HCT116 (cell line): Measurements from ENCODE around the gene ZP3. TPM values are rescaled to one million over a fixed set of nuclear protein-coding genes. Genes with fewer than 3 reads are reported as not detected.

Source experiments
- ATAC-seq: fragments of 200-7000 bp; cut with Tn5 transposase; 2 replicates; pipeline ENCODE4 v1.9.1; 2020; ENCODE audit warnings: mild to moderate bottlenecking, moderate library complexity
- BruUV-seq: library from RNA; stranded (reverse); fragments of 400-500 nt; replicated peaks from 2 replicates; lab custom pipeline; 2021; lab: Mats Ljungman, UMichigan
- CTCF ChIA-PET: fragments of 300-600 bp; sonication (Branson Sonifier 250); formaldehyde crosslinking; loops from one replicate; lab custom pipeline; 2021; ENCODE audit warnings: antibody characterized with exemption; lab: Charles Lee
- POLR2A ChIA-PET: fragments of 300-600, 350-600 bp; sonication (Branson Sonifier 250); formaldehyde crosslinking; loops from one replicate; lab custom pipeline; 2021; ENCODE audit warnings: antibody characterized with exemption; lab: Charles Lee
- RAD21 ChIA-PET, 2 experiments: fragments of 300-600 bp; sonication (Branson Sonifier 250); formaldehyde crosslinking; loops; one replicate each; lab custom pipeline; 2023; ENCODE audit warnings: low total read pairs in 2 of 2; ENCODE audit not compliant: uncharacterized antibody in 2 of 2, unreplicated experiment in 2 of 2, low non-redundant PET in 1 of 2; lab: Charles Lee
- DNase-seq: peaks from one replicate; pipeline ENCODE4 v3.0.0-alpha.2; 2010; ENCODE audit warnings: low read depth, low spot score
- H2AFZ ChIP-seq: fragments of 200-600 bp; shearing (Covaris generic), sonication (generic); 2 replicates; pipeline ENCODE4 v1.6.1; 2017; ENCODE audit warnings: low read depth, mixed run types, mixed read lengths, antibody characterized with exemption, low read length; ENCODE audit not compliant: poor library complexity, severe bottlenecking
- H3K27ac ChIP-seq: 2 replicates; pipeline ENCODE4 v1.5.1; 2012; ENCODE audit warnings: low read depth, low read length
- H3K27me3 ChIP-seq: fragments of 200-600 bp; sonication (generic); 2 replicates; pipeline ENCODE4 v1.6.1; 2016; ENCODE audit warnings: mixed run types, low read length, mixed read lengths; ENCODE audit not compliant: insufficient read depth
- H3K36me3 ChIP-seq, 2 experiments: fragments of 200-500 bp in 1 of 2; fragments of 200-600 bp in 1 of 2; sonication (Bioruptor generic) in 1 of 2; sonication (generic) in 1 of 2; 2 replicates each; pipeline versions ENCODE4 v1.5.1 to v1.6.1; 2014 to 2016; ENCODE audit warnings: low read length in 2 of 2, inconsistent platforms in 1 of 2, mixed read lengths in 1 of 2, mixed run types in 1 of 2; ENCODE audit not compliant: insufficient read depth in 2 of 2, control insufficient read depth in 1 of 2
- H3K4me1 ChIP-seq, 2 experiments: fragments of 200-600 bp in 1 of 2; sonication (generic) in 1 of 2; 2 replicates each; pipeline versions ENCODE4 v1.5.1 to v1.6.1; 2012 to 2017; ENCODE audit warnings: low read length in 2 of 2, inconsistent platforms in 1 of 2, mild to moderate bottlenecking in 1 of 2, mixed read lengths in 1 of 2, mixed run types in 1 of 2, moderate library complexity in 1 of 2; ENCODE audit not compliant: insufficient read depth in 2 of 2, control insufficient read depth in 1 of 2
- H3K4me2 ChIP-seq: fragments of 200-600 bp; sonication (generic); 2 replicates; pipeline ENCODE4 v1.6.1; 2017; ENCODE audit warnings: mixed run types, low read length, mixed read lengths
- H3K4me3 ChIP-seq, 2 experiments: fragments of 200-600 bp in 1 of 2; sonication (generic) in 1 of 2; replicated peaks in 1 of 2; 2 replicates each; pipeline ENCODE4 v1.5.1; 2011 to 2016; ENCODE audit warnings: low read length in 2 of 2, control low read depth in 1 of 2, low read depth in 1 of 2, mild to moderate bottlenecking in 1 of 2, mixed read lengths in 1 of 2, mixed run types in 1 of 2
- H3K79me2 ChIP-seq: fragments of 200-600 bp; sonication (generic); 2 replicates; pipeline ENCODE4 v1.6.1; 2017; ENCODE audit warnings: mild to moderate bottlenecking, mixed run types, low read length, moderate library complexity, mixed read lengths; ENCODE audit not compliant: insufficient read depth
- H3K9ac ChIP-seq: fragments of 200-600 bp; sonication (generic); 2 replicates; pipeline ENCODE4 v1.6.1; 2016; ENCODE audit warnings: low read length, mixed read lengths
- H3K9me2 ChIP-seq: fragments of 200-600 bp; sonication (generic), shearing (Covaris generic); 2 replicates; pipeline ENCODE4 v1.6.1; 2017; ENCODE audit warnings: mixed run types, mild to moderate bottlenecking, moderate library complexity; ENCODE audit not compliant: insufficient read depth
- H3K9me3 ChIP-seq, 2 experiments: fragments of 200-500 bp in 1 of 2; fragments of 200-600 bp in 1 of 2; sonication (Bioruptor generic) in 1 of 2; sonication (generic) in 1 of 2; 2 replicates each; pipeline ENCODE4 v1.6.1; 2014 to 2017; ENCODE audit warnings: low read length in 2 of 2, mixed read lengths in 2 of 2, inconsistent platforms in 1 of 2, low read depth in 1 of 2, mild to moderate bottlenecking in 1 of 2, mixed run types in 1 of 2, moderate library complexity in 1 of 2; ENCODE audit not compliant: control insufficient read depth in 1 of 2, insufficient read depth in 1 of 2
- H4K20me1 ChIP-seq: fragments of 200-600 bp; sonication (generic), shearing (Covaris generic); 2 replicates; pipeline ENCODE4 v1.6.1; 2017; ENCODE audit warnings: mixed run types, mild to moderate bottlenecking, moderate library complexity; ENCODE audit not compliant: insufficient read depth
- ATF3 ChIP-seq: IDR thresholded peaks from 2 replicates; pipeline ENCODE4 v1.6.1; 2012
- CBX3 ChIP-seq: IDR thresholded peaks from 2 replicates; pipeline ENCODE4 v1.6.1; 2012; ENCODE audit warnings: low read depth
- CTCF ChIP-seq, 3 experiments: fragments of 200-600 bp in 1 of 3; sonication (generic) in 1 of 3; IDR thresholded peaks in 2 of 3; conservative IDR thresholded peaks in 1 of 3; 2 replicates each; pipeline ENCODE4 v1.5.1; 2012 to 2017; ENCODE audit warnings: low read depth in 2 of 3, low read length in 2 of 3, antibody characterized with exemption in 1 of 3, borderline replicate concordance in 1 of 3, control low read depth in 1 of 3, mild to moderate bottlenecking in 1 of 3, mixed read lengths in 1 of 3, mixed run types in 1 of 3, moderate library complexity in 1 of 3; ENCODE audit not compliant: insufficient read depth in 1 of 3
- ELF1 ChIP-seq: IDR thresholded peaks from 2 replicates; pipeline ENCODE4 v1.6.1; 2012; ENCODE audit warnings: low read depth, borderline replicate concordance
- EZH2 ChIP-seq: fragments of 200-600 bp; sonication (generic); IDR thresholded peaks from 2 replicates; pipeline ENCODE4 v1.6.1; 2017; ENCODE audit warnings: antibody characterized with exemption, mixed run types
- FOSL1 ChIP-seq: IDR thresholded peaks from 2 replicates; pipeline ENCODE4 v1.6.1; 2012; ENCODE audit warnings: low read depth
- JUND ChIP-seq: IDR thresholded peaks from 2 replicates; pipeline ENCODE4 v1.6.1; 2012
- MAX ChIP-seq: IDR thresholded peaks from 2 replicates; pipeline ENCODE4 v1.6.1; 2012
- POLR2A ChIP-seq: IDR thresholded peaks from 2 replicates; pipeline ENCODE4 v1.7.0; 2011; ENCODE audit warnings: borderline replicate concordance; ENCODE audit not compliant: insufficient read depth, insufficient read length; ENCODE audit errors: extremely low read depth
- SP1 ChIP-seq: IDR thresholded peaks from 2 replicates; pipeline ENCODE4 v1.6.1; 2012; ENCODE audit warnings: low read depth
- TCF7L2 ChIP-seq: IDR thresholded peaks from 2 replicates; pipeline ENCODE4 v1.7.0; 2011; ENCODE audit warnings: borderline replicate concordance, inconsistent platforms; ENCODE audit not compliant: insufficient read depth, insufficient read length; ENCODE audit errors: extremely low read depth
- YY1 ChIP-seq: IDR thresholded peaks from 2 replicates; pipeline ENCODE4 v1.6.1; 2011; ENCODE audit warnings: low read length, low read depth, moderate library complexity, mild to moderate bottlenecking; ENCODE audit not compliant: insufficient replicate concordance; ENCODE audit errors: extremely low read depth
- ZBTB33 ChIP-seq: IDR thresholded peaks from 2 replicates; pipeline ENCODE4 v1.6.1; 2011; ENCODE audit warnings: mild to moderate bottlenecking, low read length, moderate library complexity; ENCODE audit not compliant: insufficient replicate concordance; ENCODE audit errors: extremely low read depth
- ZFX ChIP-seq: fragments of 450-650 bp; IDR thresholded peaks from 2 replicates; pipeline ENCODE4 v1.6.1; 2017
- ZNF274 ChIP-seq: fragments of 200-500 bp; sonication (Bioruptor generic); IDR thresholded peaks from 2 replicates; pipeline ENCODE4 v1.6.1; 2014; ENCODE audit warnings: mild to moderate bottlenecking, low read depth, low read length, inconsistent platforms
- intact Hi-C: fragments of 100-400 bp; cut with micrococcal nuclease; formaldehyde crosslinking; loops from 2 replicates; pipeline ENCODE4 v1.10.0; 2022
- total RNA-seq: library from RNA; stranded (reverse); gene quantifications from one replicate; pipeline ENCODE4 v1.2.1, GENCODE V29; 2021; ENCODE audit not compliant: unreplicated experiment

ZP3 gene
- total RNA-seq, 1 experiment from 2014 or later, result 23.4 TPM

- H3K9me2 ChIP-seq, result no peaks in the 10 kb centered on the region
- TF ChIP-seq ATF3 (no peak), CTCF (IDR thresholded peaks at IDR 0.05 in 2 of 3, conservative IDR thresholded peaks at IDR 0.05 in 1 of 3; ENCODE audit: borderline replicate concordance in 1 of 3, insufficient read depth in 1 of 3, low read depth in 2 of 3, low read length in 2 of 3) (no peak), MAX (no peak), CBX3 (no peak), FOSL1 (no peak), EZH2 (no peak), YY1 (no peak), SP1 (no peak), ZFX (no peak), ELF1 (no peak), JUND (no peak), TCF7L2 (no peak), ZNF274 (no peak), ZBTB33 (no peak), POLR2A (no peak)
- no peaks in the 10 kb centered on the region for H4K20me1 ChIP-seq
- ChIA-PET CTCF (no interaction called here), RAD21 (no interaction called here), POLR2A (interaction anchor here (0.9 kb wide), 1 partner anchor 10 kb away, joined by 4 read pairs; no protein-coding TSS in a partner anchor)
- intact Hi-C loops, result no loop called here
- H3K27me3 ChIP-seq, result no peaks in the 10 kb centered on the region
- no peaks in the 10 kb centered on the region for H3K79me2 ChIP-seq
- H3K4me2 ChIP-seq, result no peak overlapping the region
- DNase-seq (no peak), ATAC-seq (no peak)
- peaks cover 27 to 52% of the 10 kb centered on the region in 2 experiments for H3K4me1 ChIP-seq
- BruUV-seq, result no TSS peak
- H2AFZ ChIP-seq, result no peak overlapping the region
- no peaks in the 10 kb centered on the region for H3K9me3 ChIP-seq
- H3K9ac ChIP-seq, result no peak overlapping the region
- no peak overlapping the region for H3K27ac ChIP-seq
- no peaks in the 10 kb centered on the region for H3K36me3 ChIP-seq
- H3K4me3 ChIP-seq, result no peak overlapping the region
These were observed 49.5 kb upstream of the ZP3 start for GRCh38 chr7:76375251-76375650.
